ENCODE measurements around the gene PTPRD.

DNA sequence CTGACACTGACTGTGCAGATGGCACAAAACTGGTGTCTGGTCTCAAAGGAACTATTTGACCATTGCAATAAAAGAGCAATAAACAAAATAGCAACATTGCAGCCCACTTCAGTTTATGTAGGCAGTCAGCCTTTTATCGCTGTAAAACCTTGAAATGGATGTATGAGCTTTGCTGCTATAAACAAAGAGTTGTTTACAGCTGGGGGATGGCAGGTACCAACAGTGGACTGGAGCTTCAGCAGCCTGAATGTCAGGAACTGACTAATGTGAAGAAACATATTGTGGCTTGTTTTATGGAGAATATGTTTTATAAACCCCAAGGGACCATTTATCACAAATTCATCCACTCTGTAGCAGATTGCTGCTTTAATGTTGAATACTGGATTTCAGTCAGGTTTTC lies 78.0 kb downstream of the PTPRD start:
- TF ChIP-seq, protein P1, sequence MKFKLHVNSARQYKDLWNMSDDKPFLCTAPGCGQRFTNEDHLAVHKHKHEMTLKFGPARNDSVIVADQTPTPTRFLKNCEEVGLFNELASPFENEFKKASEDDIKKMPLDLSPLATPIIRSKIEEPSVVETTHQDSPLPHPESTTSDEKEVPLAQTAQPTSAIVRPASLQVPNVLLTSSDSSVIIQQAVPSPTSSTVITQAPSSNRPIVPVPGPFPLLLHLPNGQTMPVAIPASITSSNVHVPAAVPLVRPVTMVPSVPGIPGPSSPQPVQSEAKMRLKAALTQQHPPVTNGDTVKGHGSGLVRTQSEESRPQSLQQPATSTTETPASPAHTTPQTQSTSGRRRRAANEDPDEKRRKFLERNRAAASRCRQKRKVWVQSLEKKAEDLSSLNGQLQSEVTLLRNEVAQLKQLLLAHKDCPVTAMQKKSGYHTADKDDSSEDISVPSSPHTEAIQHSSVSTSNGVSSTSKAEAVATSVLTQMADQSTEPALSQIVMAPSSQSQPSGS (CRISPR knock-in tag; IDR thresholded peaks at IDR 0.05; ENCODE audit: borderline replicate concordance, low read depth), result no peak
- TF ChIP-seq NFE2L1 (CRISPR knock-in tag; IDR thresholded peaks at IDR 0.05), result no peak
- TF ChIP-seq CREB1 (CRISPR knock-in tag; IDR thresholded peaks at IDR 0.05), result no peak
- no peak for TF ChIP-seq FOXK1 (CRISPR knock-in tag; IDR thresholded peaks at IDR 0.05)
- TF ChIP-seq, protein P2, sequence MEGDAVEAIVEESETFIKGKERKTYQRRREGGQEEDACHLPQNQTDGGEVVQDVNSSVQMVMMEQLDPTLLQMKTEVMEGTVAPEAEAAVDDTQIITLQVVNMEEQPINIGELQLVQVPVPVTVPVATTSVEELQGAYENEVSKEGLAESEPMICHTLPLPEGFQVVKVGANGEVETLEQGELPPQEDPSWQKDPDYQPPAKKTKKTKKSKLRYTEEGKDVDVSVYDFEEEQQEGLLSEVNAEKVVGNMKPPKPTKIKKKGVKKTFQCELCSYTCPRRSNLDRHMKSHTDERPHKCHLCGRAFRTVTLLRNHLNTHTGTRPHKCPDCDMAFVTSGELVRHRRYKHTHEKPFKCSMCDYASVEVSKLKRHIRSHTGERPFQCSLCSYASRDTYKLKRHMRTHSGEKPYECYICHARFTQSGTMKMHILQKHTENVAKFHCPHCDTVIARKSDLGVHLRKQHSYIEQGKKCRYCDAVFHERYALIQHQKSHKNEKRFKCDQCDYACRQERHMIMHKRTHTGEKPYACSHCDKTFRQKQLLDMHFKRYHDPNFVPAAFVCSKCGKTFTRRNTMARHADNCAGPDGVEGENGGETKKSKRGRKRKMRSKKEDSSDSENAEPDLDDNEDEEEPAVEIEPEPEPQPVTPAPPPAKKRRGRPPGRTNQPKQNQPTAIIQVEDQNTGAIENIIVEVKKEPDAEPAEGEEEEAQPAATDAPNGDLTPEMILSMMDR (IDR thresholded peaks at IDR 0.05), result no peak
- TF ChIP-seq, protein P3, sequence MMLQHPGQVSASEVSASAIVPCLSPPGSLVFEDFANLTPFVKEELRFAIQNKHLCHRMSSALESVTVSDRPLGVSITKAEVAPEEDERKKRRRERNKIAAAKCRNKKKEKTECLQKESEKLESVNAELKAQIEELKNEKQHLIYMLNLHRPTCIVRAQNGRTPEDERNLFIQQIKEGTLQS (CRISPR knock-in tag; conservative IDR thresholded peaks at IDR 0.05), result no peak
